GM18520 (cell line): Measurements from ENCODE around the gene PODN.

ENCODE experiments used
- ATAC-seq: cut with Tn5 transposase; IDR thresholded peaks from one replicate; pipeline ENCODE4 v1.9.1; 2021; ENCODE audit not compliant: unreplicated experiment

Gene PODN

DNA sequence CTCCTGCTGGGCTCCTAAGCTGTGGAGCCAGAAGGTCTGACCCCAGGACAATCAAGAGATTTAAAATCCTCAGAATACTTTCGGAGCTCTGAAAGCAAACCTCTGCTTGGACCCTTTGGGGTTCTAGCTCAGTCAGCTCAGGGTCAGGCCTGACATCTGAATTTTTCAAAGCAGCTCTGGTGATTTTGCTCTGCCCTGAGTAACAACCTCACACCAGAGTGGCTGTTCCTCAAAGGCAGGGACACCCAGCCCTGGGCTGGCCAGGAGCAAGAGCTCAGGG is 68.5 kb downstream of the PODN start:
- ATAC-seq: no peak

DNA sequence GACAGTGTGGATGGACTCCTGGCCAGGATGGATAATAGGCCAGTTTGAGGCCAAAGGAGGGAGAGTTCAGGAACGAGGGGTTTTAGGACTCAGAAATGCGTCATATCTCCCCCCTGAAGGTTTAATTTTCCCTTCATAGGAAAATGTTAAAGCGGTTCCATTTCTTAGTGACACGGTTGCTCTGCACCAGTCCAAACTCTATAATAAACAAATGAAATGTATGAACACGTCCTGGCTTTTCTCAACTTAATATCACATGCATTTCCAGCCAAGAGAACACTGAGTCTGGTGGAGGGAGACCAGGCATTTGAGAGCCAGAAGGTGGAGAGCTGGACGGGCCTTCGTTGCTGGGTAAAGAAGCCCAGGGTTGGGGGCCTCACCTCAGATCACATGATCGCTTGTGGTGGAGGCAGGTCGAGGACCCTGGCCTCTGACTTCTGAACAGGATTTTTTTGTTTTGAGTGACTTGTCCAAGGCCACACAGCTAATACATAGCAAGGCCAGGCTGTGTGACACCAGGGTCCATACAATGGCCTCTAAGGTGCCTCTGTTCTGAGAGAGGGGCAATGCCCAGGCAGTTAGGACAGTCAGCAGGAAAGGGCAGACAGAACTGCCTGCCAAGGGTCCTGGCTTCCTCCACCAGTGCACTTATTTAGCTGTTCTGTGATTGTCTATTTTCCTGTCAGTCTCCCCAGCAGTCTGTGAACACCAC is 69.0 kb downstream of the PODN start:
- no peak for ATAC-seq

DNA sequence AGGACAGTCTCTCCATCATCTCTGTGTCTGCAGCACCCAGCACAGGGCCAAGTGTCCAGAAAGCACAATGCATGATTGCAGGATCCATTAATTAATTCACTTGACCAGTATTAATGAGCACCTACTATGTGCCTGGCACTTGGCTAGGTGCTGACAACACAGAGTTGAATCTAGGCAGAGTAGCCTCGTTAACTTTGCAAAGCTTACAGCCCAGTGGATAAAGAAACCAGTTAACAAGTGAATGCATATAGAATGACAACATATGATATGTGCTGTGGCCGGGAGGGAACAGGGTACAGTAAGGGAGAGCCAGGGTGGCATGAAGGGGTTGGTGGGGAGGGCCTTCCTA is 69.6 kb downstream of the PODN start:
- ATAC-seq: no peak

GRCh38 chr1:53132176-53132575 is 70.2 kb downstream of the PODN start:
- no peak for ATAC-seq

DNA sequence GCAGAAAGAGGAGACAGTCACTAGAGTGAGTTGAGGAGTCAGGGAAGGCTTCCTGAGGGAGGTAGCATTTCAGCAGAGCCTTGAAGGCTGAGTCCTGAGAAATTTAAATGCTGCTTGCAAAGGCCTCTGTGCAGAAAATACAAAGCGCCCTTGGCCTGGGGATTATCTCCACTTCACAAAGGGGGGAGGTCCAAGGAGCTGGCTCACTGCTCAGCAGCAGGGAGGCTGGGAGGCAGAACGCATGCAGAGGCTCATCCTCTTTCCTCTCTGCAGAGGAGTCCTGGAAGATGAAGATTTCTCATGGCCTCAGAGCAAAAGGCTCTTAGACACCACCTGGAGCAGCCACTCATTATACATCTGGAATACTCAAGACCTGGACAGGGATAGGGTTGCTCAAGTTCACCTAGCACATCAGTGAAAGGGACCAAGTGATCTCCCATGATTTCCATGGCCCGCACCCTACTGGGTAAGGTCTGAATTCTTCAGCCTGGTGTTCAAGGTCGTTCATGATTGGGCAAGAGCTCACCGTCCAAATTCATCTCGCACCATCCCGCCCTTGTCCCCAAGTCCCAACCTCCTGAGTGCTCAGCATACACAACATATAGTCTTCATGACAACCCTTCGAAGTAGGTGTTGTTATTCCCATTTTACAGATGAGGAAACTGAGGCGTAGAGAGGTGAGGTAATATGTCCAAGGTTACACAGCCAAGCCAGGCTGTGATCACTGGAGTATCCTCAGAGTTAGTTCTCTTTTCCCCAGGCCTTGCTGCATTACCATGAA is 71.4 kb downstream of the PODN start:
- ATAC-seq: no peak

DNA sequence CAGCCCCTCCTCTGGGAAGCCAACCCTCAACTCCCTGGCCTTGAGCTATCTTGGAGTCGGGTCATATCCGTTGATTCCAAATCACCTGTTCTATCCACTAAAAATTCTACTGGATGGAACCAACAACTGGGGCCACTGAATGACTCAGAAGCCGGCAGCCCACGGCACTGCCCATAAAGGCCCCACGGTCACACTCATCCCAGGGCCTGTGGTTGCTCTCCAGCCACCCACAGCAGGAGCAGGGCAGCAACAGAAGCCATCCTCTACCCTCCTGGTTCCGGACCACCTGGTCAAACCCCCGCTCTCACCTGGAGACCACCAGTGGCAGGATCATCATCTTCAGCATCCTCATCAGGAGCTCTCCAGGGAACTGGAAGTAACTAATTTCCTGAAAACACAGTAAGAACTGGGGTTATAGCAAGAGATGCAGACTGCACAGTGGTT is 72.1 kb downstream of the PODN start:
- ATAC-seq: no peak
